Liver (tissue), 9 donors: Measurements from ENCODE around the gene HARS2. TPM values are rescaled to one million over a fixed set of nuclear protein-coding genes. Genes with fewer than 3 reads are reported as not detected.

ENCODE experiments used
- DNase-seq: peaks from one replicate; pipeline ENCODE4 v3.0.0-alpha.2; 2017; ENCODE audit warnings: low spot score
- H3K27ac ChIP-seq, 2 donors: one replicate each; pipeline ENCODE4 v1.7.0; 2013; ENCODE audit warnings: inconsistent platforms in 2 of 2, low read length in 2 of 2, control low read depth in 1 of 2, low read depth in 1 of 2, mild to moderate bottlenecking in 1 of 2
- H3K27me3 ChIP-seq, 4 donors: one replicate each; pipeline versions ENCODE4 v1.6.1 to v1.7.0; 2013; ENCODE audit warnings: low read length in 3 of 4, inconsistent platforms in 1 of 4, mild to moderate bottlenecking in 1 of 4, moderate library complexity in 1 of 4; ENCODE audit not compliant: control insufficient read depth in 4 of 4, insufficient read depth in 4 of 4
- H3K36me3 ChIP-seq, 4 donors: one replicate each; pipeline versions ENCODE4 v1.6.1 to v1.7.0; 2013; ENCODE audit warnings: low read length in 3 of 4, mild to moderate bottlenecking in 3 of 4, low read depth in 1 of 4, moderate library complexity in 1 of 4; ENCODE audit not compliant: control insufficient read depth in 4 of 4, insufficient read depth in 3 of 4
- H3K4me1 ChIP-seq, 4 donors: one replicate each; pipeline versions ENCODE4 v1.6.1 to v1.7.0; 2013; ENCODE audit warnings: low read length in 3 of 4, mild to moderate bottlenecking in 3 of 4, moderate library complexity in 1 of 4; ENCODE audit not compliant: control insufficient read depth in 4 of 4, insufficient read depth in 4 of 4
- H3K4me3 ChIP-seq, 3 donors: one replicate each; pipeline versions ENCODE4 v1.6.1 to v1.7.0; 2013; ENCODE audit warnings: low read length in 3 of 3, control low read depth in 1 of 3, low read depth in 1 of 3, mild to moderate bottlenecking in 1 of 3
- H3K9ac ChIP-seq, 2 donors: one replicate each; pipeline ENCODE4 v1.7.0; 2013; ENCODE audit warnings: low read length in 2 of 2, mild to moderate bottlenecking in 2 of 2, moderate library complexity in 2 of 2, control low read depth in 1 of 2, low read depth in 1 of 2
- H3K9me3 ChIP-seq, 4 donors: one replicate each; pipeline versions ENCODE4 v1.6.1 to v1.7.0; 2013; ENCODE audit warnings: low read length in 3 of 4; ENCODE audit not compliant: control insufficient read depth in 4 of 4
- ATF3 ChIP-seq: IDR thresholded peaks from 2 replicates; pipeline ENCODE4 v1.6.1; 2016; ENCODE audit warnings: antibody characterized with exemption
- CTCF ChIP-seq: fragments of 150-350 bp; IDR thresholded peaks from 2 replicates; pipeline ENCODE4 v1.5.1; 2017; ENCODE audit warnings: improper control_type of control experiment, low read depth, low read length; ENCODE audit not compliant: missing input control
- FOXA1 ChIP-seq: IDR thresholded peaks from 2 replicates; pipeline ENCODE4 v1.6.1; 2016; ENCODE audit warnings: antibody characterized with exemption
- FOXA2 ChIP-seq: IDR thresholded peaks from 2 replicates; pipeline ENCODE4 v1.6.1; 2016; ENCODE audit warnings: antibody characterized with exemption
- GABPA ChIP-seq, 2 donors: IDR thresholded peaks in 1 of 2; conservative IDR thresholded peaks in 1 of 2; 2 replicates each; pipeline ENCODE4 v1.6.1; 2016; ENCODE audit warnings: antibody characterized with exemption in 2 of 2, mild to moderate bottlenecking in 1 of 2, moderate library complexity in 1 of 2
- HNF4G ChIP-seq: IDR thresholded peaks from 2 replicates; pipeline ENCODE4 v1.6.1; 2016; ENCODE audit warnings: antibody characterized with exemption
- JUND ChIP-seq, 2 donors: IDR thresholded peaks; 2 replicates each; pipeline ENCODE4 v1.6.1; 2016; ENCODE audit warnings: antibody characterized with exemption in 2 of 2
- NR2F2 ChIP-seq: IDR thresholded peaks from 2 replicates; pipeline ENCODE4 v1.6.1; 2016; ENCODE audit warnings: antibody characterized with exemption
- REST ChIP-seq: IDR thresholded peaks from 2 replicates; pipeline ENCODE4 v1.6.1; 2016; ENCODE audit warnings: antibody characterized with exemption, mild to moderate bottlenecking
- RXRA ChIP-seq, 2 donors: IDR thresholded peaks; 2 replicates each; pipeline ENCODE4 v1.6.1; 2017 to 2018; ENCODE audit warnings: antibody characterized with exemption in 2 of 2, mild to moderate bottlenecking in 1 of 2
- SP1 ChIP-seq: IDR thresholded peaks from 2 replicates; pipeline ENCODE4 v1.6.1; 2018; ENCODE audit warnings: antibody characterized with exemption, mild to moderate bottlenecking
- TAF1 ChIP-seq: conservative IDR thresholded peaks from 2 replicates; pipeline ENCODE4 v1.6.1; 2016; ENCODE audit warnings: antibody characterized with exemption, mild to moderate bottlenecking
- YY1 ChIP-seq: IDR thresholded peaks from 2 replicates; pipeline ENCODE4 v1.6.1; 2016; ENCODE audit warnings: antibody characterized with exemption, mild to moderate bottlenecking
- ZBTB33 ChIP-seq: IDR thresholded peaks from 2 replicates; pipeline ENCODE4 v1.6.1; 2016; ENCODE audit warnings: antibody characterized with exemption
- WGBS: extraction: QIAGEN DNeasy Blood & Tissue Kit; methylation state at CpG from one replicate; pipeline ENCODE4 v1.1.7; 2013; 5-methylcytosine and 5-hydroxymethylcytosine counted together
- polyA plus RNA-seq, 2 donors: library from polyadenylated mRNA; stranded (reverse) in 1 of 2; unstranded in 1 of 2; fragments of 200-250 nt in 1 of 2; fragments of >200 nt in 1 of 2; fragmentation: Nextera tagmentation in 1 of 2; extraction: Ambion mirVana in 1 of 2; gene quantifications; one replicate each; pipeline versions ENCODE4 v1.2.1 to v1.2.3, GENCODE V29; 2013 to 2015
- total RNA-seq, 2 donors: library from RNA; depleted of rRNA; stranded (reverse); fragments of >200 nt; gene quantifications; one replicate each; pipeline ENCODE4 v1.2.3, GENCODE V29; 2014
- donor health status: healthy.
- donor health status: healthy.
- donor health status: healthy.
- donor health status: healthy.
- donor health status: healthy.

The HARS2 gene
- total and polyA plus RNA-seq, 4 donors = 8.6 to 16.3 (median 10.8) TPM

- Histone ChIP-seq H3K36me3 (peaks cover 12 to 54% (median 47%) of the 10 kb centered on the region in 4 donors), H3K9ac (no peak overlapping the region), H3K9me3 (no peaks in the 10 kb centered on the region), H3K27me3 (no peaks in the 10 kb centered on the region), H3K4me1 (peaks cover 6 to 23% (median 15%) of the 10 kb centered on the region in 4 donors), H3K27ac (no peak overlapping the region), H3K4me3 (no peak overlapping the region)
- 86% methylated on average over 5 of the region's 5 CpGs for WGBS
- TF ChIP-seq YY1 = no peak
- TF ChIP-seq HNF4G = no peak
- no peak for TF ChIP-seq TAF1
- no peak for TF ChIP-seq RXRA (IDR thresholded peaks at IDR 0.05)
- TF ChIP-seq REST = no peak
- no peak for TF ChIP-seq CTCF
- no peak for TF ChIP-seq SP1
- TF ChIP-seq ATF3 = no peak
- TF ChIP-seq FOXA1 = no peak
- no peak for TF ChIP-seq JUND (IDR thresholded peaks at IDR 0.05)
- TF ChIP-seq NR2F2 = no peak
- no peak for DNase-seq
Observed at GRCh38 chr5:140694276-140694675, 3.0 kb downstream of the HARS2 start.

- Histone ChIP-seq H3K9ac (no peak overlapping the region), H3K4me3 (no peak overlapping the region), H3K36me3 (peaks cover 12 to 57% (median 48%) of the 10 kb centered on the region in 4 donors), H3K4me1 (peaks cover 4 to 21% (median 18%) of the 10 kb centered on the region in 4 donors), H3K9me3 (no peaks in the 10 kb centered on the region), H3K27ac (no peak overlapping the region), H3K27me3 (no peaks in the 10 kb centered on the region)
- WGBS = 93% methylated on average over 4 of the region's 4 CpGs
- TF ChIP-seq ZBTB33 (no peak), ATF3 (no peak), RXRA (IDR thresholded peaks at IDR 0.05) (no peak), FOXA2 (no peak), GABPA (IDR thresholded peaks at IDR 0.05 in 1 of 2, conservative IDR thresholded peaks at IDR 0.05 in 1 of 2) (no peak), SP1 (no peak)
- no peak for DNase-seq
Observed at GRCh38 chr5:140696891-140697492, 5.7 kb downstream of the HARS2 start.
